BE2C (cell line): ENCODE results near the gene TMEM37.

Experiments used
- DNase-seq: peaks from one replicate; pipeline ENCODE4 v3.0.0-alpha.2; 2020
- H3K27me3 ChIP-seq: fragments of 250-450 bp; sonication (Bioruptor Pico); 2 replicates; pipeline ENCODE4 v1.5.1; 2020; ENCODE audit warnings: mild to moderate bottlenecking
- H3K36me3 ChIP-seq: fragments of 250-450 bp; sonication (Bioruptor Pico); 2 replicates; pipeline ENCODE4 v1.5.1; 2020; ENCODE audit warnings: mild to moderate bottlenecking
- H3K4me1 ChIP-seq: fragments of 250-450 bp; sonication (Bioruptor Pico); 2 replicates; pipeline ENCODE4 v1.5.1; 2020
- H3K4me3 ChIP-seq: 2 replicates; pipeline ENCODE4 v1.5.1; 2011; ENCODE audit warnings: low read depth, low read length
- H3K9me3 ChIP-seq: fragments of 250-450 bp; sonication (Bioruptor Pico); 2 replicates; pipeline ENCODE4 v1.5.1; 2020
- CTCF ChIP-seq: IDR thresholded peaks from 2 replicates; pipeline ENCODE4 v1.5.1; 2012; ENCODE audit warnings: mild to moderate bottlenecking, low read depth, low read length

Gene TMEM37

GRCh38 chr2:119480718-119481142 is 49.1 kb downstream of the TMEM37 start:
- Histone ChIP-seq H3K9me3 (no peaks in the 10 kb centered on the region), H3K36me3 (no peaks in the 10 kb centered on the region), H3K4me3 (no peak overlapping the region), H3K4me1 (peaks cover 3% of the 10 kb centered on the region), H3K27me3 (no peaks in the 10 kb centered on the region)
- peak; percentile 30 for DNase-seq
- TF ChIP-seq CTCF: no peak

GRCh38 chr2:119481501-119482455 is 50.1 kb downstream of the TMEM37 start:
- Histone ChIP-seq H3K36me3 (no peaks in the 10 kb centered on the region), H3K9me3 (no peaks in the 10 kb centered on the region), H3K27me3 (no peaks in the 10 kb centered on the region), H3K4me3 (no peak overlapping the region), H3K4me1 (peaks cover 3% of the 10 kb centered on the region)
- TF ChIP-seq CTCF: no peak
- no peak for DNase-seq

DNA sequence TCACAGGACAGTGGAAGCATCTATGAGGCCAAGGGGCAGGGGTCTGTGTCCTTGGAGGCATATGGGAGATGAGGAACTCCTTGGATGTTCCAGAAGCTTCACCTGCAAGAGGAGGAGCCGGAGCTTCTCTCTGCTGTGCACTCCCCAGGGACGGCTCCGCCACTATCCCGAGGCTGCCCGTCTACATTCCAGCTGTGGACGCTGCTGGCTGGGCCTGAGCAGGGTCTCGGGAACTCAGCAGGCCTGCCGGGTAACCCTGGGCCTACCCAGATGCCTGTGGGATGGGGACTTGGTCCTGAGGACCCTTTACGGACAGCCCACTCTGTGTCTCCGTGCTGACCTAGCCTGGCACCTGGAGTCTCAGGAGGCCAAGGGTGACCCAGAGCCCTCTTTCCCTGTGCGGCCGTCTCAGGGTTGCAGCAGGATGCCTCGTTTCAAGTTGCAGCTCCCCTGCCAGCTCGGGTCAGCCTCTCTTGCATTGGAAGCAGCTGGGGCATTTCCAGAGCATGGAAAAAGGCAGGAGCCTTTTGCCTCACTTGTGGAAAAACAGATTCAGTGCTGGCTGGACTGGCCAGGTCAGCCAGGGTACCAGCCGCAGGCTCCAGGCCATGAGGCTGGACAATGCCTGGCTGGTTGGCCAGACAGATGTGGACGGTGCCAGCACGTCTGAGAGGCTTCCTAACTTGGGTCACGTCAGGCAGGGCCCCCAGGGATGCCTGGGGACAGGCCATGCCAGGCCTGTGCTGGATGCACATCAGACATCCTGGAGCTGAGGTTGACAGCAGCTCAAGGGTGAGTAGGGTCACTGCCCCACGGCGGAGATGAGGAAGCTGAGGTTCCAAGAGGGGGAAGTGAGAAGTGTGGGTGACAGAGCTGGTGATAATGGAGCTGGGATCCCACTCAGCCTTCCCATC is 51.1 kb downstream of the TMEM37 start:
- Histone ChIP-seq H3K4me1 (peaks cover 3% of the 10 kb centered on the region), H3K9me3 (no peaks in the 10 kb centered on the region), H3K4me3 (no peak overlapping the region), H3K27me3 (no peaks in the 10 kb centered on the region), H3K36me3 (no peaks in the 10 kb centered on the region)
- TF ChIP-seq CTCF: no peak
- DNase-seq: no peak

- peaks cover 3% of the 10 kb centered on the region for H3K4me1 ChIP-seq
- TF ChIP-seq CTCF: no peak
- no peaks in the 10 kb centered on the region for H3K9me3 ChIP-seq
- H3K4me3 ChIP-seq: no peak overlapping the region
- no peaks in the 10 kb centered on the region for H3K36me3 ChIP-seq
- DNase-seq: no peak
- no peaks in the 10 kb centered on the region for H3K27me3 ChIP-seq
Observed at GRCh38 chr2:119483395-119483753, 51.7 kb downstream of the TMEM37 start.

- no peaks in the 10 kb centered on the region for H3K9me3 ChIP-seq
- H3K4me1 ChIP-seq: peaks cover 3% of the 10 kb centered on the region
- H3K27me3 ChIP-seq: no peaks in the 10 kb centered on the region
- no peaks in the 10 kb centered on the region for H3K36me3 ChIP-seq
- no peak for DNase-seq
- no peak for TF ChIP-seq CTCF
- H3K4me3 ChIP-seq: no peak overlapping the region
Observed at GRCh38 chr2:119483896-119484718, 52.5 kb downstream of the TMEM37 start.
